ENCODE data around the gene MERTK. TPM values are rescaled to one million over a fixed set of nuclear protein-coding genes. Genes with fewer than 3 reads are reported as not detected.
"Not testable (repeated sequence)": the region's sequence is repeated elsewhere in the genome, so short reads cannot be mapped to it uniquely, and the experiment has no call there.

Gene MERTK
- total RNA-seq, 4 donors from 2014 or later: 5.5 to 6.7 (median 5.7) TPM

DNA sequence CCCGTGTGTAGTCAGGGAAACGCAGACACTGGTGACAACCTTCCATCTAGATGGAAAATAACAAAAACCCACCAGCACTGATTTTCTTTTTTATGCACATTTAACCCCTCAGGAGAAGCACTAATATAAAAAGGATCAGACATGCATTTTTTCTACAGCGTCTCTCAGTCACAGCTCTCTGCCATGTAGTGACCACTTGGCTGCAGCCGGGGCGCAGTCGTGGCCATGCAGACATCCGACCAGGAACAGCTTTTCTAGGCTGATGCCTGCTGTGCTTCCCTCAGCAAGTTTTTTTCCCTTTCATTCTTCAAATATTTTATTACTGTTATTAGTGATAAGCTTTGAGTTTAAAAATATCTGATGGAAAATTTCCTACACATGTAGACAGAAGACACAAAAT is 63.3 kb downstream of the MERTK start:
- 94% methylated on average over 7 of the region's 7 CpGs for WGBS

DNA sequence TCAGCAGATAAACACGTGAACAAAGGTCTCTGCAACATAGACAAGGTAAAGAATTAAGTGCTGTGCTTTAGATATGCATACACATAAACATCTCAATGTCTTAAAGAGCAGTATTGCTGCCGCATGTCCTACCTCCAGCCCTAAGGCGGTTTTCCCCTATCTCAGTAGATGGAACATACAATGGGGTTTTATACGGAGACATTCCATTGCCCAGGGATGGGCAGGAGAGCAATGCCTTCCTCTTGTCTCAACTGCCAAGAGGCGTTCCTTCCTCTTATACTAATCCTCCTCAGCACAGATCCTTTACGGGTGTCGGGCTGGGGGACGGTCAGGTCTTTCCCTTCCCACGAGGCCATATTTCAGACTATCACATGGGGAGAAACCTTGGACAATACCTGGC is 64.7 kb downstream of the MERTK start:
- not testable (repeated sequence) for H3K27ac ChIP-seq; H3K4me3 ChIP-seq; H3K9me3 ChIP-seq; DNase-seq (ENCODE audit: low spot score in 2 of 2); H3K27me3 ChIP-seq; H3K36me3 ChIP-seq
- peaks cover 14% of the 10 kb centered on the region for H3K4me1 ChIP-seq
- WGBS: 74% methylated on average over 6 of the region's 9 CpGs

More for the DNA sequence above, 63.3 kb downstream of the MERTK start:
- Histone ChIP-seq H3K27me3 (no peaks in the 10 kb centered on the region), H3K4me1 (peaks cover 23% of the 10 kb centered on the region), H3K27ac (no peak overlapping the region), H3K4me3 (no peak overlapping the region), H3K36me3 (no peaks in the 10 kb centered on the region), H3K9me3 (no peaks in the 10 kb centered on the region)
- TF ChIP-seq, protein P1, sequence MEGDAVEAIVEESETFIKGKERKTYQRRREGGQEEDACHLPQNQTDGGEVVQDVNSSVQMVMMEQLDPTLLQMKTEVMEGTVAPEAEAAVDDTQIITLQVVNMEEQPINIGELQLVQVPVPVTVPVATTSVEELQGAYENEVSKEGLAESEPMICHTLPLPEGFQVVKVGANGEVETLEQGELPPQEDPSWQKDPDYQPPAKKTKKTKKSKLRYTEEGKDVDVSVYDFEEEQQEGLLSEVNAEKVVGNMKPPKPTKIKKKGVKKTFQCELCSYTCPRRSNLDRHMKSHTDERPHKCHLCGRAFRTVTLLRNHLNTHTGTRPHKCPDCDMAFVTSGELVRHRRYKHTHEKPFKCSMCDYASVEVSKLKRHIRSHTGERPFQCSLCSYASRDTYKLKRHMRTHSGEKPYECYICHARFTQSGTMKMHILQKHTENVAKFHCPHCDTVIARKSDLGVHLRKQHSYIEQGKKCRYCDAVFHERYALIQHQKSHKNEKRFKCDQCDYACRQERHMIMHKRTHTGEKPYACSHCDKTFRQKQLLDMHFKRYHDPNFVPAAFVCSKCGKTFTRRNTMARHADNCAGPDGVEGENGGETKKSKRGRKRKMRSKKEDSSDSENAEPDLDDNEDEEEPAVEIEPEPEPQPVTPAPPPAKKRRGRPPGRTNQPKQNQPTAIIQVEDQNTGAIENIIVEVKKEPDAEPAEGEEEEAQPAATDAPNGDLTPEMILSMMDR (IDR thresholded peaks at IDR 0.05): no peak
- no peak for TF ChIP-seq POLR2AphosphoS5 (IDR thresholded peaks at IDR 0.05)
- TF ChIP-seq EP300 (IDR thresholded peaks at IDR 0.05): no peak
- DNase-seq (ENCODE audit: low spot score in 2 of 2): no peak

DNA sequence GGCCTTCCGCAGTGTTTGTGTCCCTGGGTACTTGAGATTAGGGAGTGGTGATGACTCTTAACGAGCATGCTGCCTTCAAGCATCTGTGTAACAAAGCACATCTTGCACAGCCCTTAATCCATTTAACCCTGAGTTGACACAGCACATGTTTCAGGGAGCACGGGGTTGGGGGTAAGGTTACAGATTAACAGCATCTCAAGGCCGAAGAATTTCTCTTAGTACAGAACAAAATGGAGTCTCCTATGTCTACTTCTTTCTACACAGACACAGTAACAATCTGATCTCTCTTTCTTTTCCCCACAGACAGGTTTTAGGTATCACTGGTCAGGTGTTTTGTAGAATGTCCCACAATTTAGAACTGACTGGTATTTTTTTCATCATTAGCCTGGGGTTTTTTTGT is 65.1 kb downstream of the MERTK start:
- not testable (repeated sequence) for H3K36me3 ChIP-seq; H3K9me3 ChIP-seq; H3K27ac ChIP-seq; H3K4me3 ChIP-seq; DNase-seq (ENCODE audit: low spot score in 2 of 2); H3K4me1 ChIP-seq; H3K27me3 ChIP-seq
- WGBS: 59% methylated on average over 4 of the region's 4 CpGs

DNA sequence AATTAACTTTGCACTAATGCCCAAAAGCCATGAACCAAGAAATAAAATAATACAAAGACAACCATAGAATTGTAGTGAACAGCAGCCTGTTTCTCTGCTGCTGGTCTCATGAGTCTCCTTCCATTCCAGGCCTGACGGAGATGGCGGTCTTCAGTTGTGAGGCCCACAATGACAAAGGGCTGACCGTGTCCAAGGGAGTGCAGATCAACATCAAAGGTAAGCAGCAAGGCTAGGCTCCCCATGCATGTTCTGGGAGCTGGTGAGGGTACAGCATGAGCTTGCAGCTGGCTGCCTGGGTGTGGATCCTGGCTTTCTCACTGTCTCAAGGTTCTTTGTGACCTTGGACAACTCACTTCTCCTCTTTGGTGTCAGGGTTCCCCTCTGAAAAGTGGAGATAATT is 66.7 kb downstream of the MERTK start:
- H3K4me1 ChIP-seq: no peaks in the 10 kb centered on the region
- TF ChIP-seq POLR2A (IDR thresholded peaks at IDR 0.05): no peak
- TF ChIP-seq POLR2AphosphoS5 (IDR thresholded peaks at IDR 0.05): no peak
- TF ChIP-seq, protein P1 (IDR thresholded peaks at IDR 0.05): no peak
- TF ChIP-seq EP300 (IDR thresholded peaks at IDR 0.05): no peak
- H3K36me3 ChIP-seq: peaks cover 15% of the 10 kb centered on the region
- H3K27me3 ChIP-seq: no peaks in the 10 kb centered on the region
- H3K9me3 ChIP-seq: no peaks in the 10 kb centered on the region
- no peak for DNase-seq (ENCODE audit: low spot score in 2 of 2)
- H3K4me3 ChIP-seq: no peak overlapping the region
- no peak overlapping the region for H3K27ac ChIP-seq
- 88% methylated on average over 3 of the region's 3 CpGs for WGBS

DNA sequence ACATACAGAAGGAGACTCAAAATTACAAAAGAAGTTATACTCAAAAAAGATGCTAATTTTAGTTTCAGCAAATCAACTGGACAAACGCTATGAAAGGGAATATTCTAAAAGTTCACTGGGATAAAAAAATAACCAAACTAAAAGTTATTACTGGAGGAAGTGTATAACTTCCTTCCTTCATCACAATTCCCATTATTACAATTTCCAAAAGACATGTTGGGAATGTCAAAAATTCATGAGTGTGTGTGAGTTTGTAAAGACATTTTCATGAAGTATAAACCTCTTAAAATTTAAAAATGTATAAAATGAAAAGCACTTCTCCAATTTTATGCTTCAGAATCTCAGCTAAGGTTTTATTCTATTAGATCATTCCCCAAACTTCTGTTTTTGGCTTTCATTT is 67.8 kb downstream of the MERTK start:
- Histone ChIP-seq H3K9me3 (no peaks in the 10 kb centered on the region), H3K4me1 (no peaks in the 10 kb centered on the region), H3K36me3 (peaks cover 15% of the 10 kb centered on the region), H3K27me3 (no peaks in the 10 kb centered on the region), H3K27ac (no peak overlapping the region), H3K4me3 (no peak overlapping the region)
- TF ChIP-seq, protein P1 (IDR thresholded peaks at IDR 0.05): no peak
- TF ChIP-seq POLR2A (IDR thresholded peaks at IDR 0.05): no peak
- TF ChIP-seq EP300 (IDR thresholded peaks at IDR 0.05): no peak
- no peak for TF ChIP-seq POLR2AphosphoS5 (IDR thresholded peaks at IDR 0.05)
- WGBS: 72% methylated on average over 1 of the region's 1 CpG
- DNase-seq (ENCODE audit: low spot score in 2 of 2): no peak

DNA sequence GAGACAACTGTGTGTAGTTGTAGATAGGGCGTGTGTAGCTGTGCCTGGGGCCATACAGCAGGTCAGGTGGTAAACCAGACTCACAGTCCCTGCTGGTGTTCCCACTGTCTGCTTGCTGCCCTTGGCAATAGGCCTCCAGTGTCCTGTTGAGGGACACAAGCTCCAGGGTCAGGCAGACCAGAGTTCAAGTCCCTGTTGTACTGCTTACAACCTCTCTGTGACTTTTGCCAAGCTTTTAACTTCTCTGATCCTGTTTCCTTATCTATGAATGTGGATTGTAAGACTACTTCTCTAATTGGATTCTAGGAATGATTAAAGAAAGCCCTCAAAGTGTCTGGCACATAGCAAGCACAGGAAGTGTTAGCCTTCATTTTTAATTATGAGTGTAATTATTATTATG is 68.6 kb downstream of the MERTK start:
- WGBS: 50% methylated on average over 1 of the region's 1 CpG

More for the DNA sequence above, 68.6 kb downstream of the MERTK start:
- TF ChIP-seq POLR2AphosphoS5 (IDR thresholded peaks at IDR 0.05) (no peak), POLR2A (IDR thresholded peaks at IDR 0.05) (no peak), EP300 (IDR thresholded peaks at IDR 0.05) (no peak)
- TF ChIP-seq, protein P1 (IDR thresholded peaks at IDR 0.05): no peak
- Histone ChIP-seq H3K36me3 (peaks cover 15% of the 10 kb centered on the region), H3K4me1 (no peaks in the 10 kb centered on the region), H3K4me3 (no peak overlapping the region), H3K27me3 (no peaks in the 10 kb centered on the region), H3K9me3 (no peaks in the 10 kb centered on the region), H3K27ac (no peak overlapping the region)
- no peak for DNase-seq (ENCODE audit: low spot score in 2 of 2)

Measured in suprapubic skin (tissue), 4 donors.